Mesenchymal stem cell (in vitro differentiated cells and primary cell): ENCODE data around the gene PCMT1.
A peak's percentile ranks its signal among the peaks of the same experiment; 100 is the strongest.
"Not testable (repeated sequence)": the region's sequence is repeated elsewhere in the genome, so short reads cannot be mapped to it uniquely, and the experiment has no call there.

ENCODE experiments used
- DNase-seq: peaks from one replicate; pipeline ENCODE4 v3.0.0-alpha.2; 2013
- H2AFZ ChIP-seq: one replicate; pipeline ENCODE4 v1.6.1; 2013; ENCODE audit warnings: low read depth, mild to moderate bottlenecking, control low read depth, inconsistent platforms, low read length, moderate library complexity
- H2AK5ac ChIP-seq: 2 replicates; pipeline ENCODE4 v1.6.1; 2013; ENCODE audit warnings: low read length, moderate library complexity, mild to moderate bottlenecking, inconsistent platforms; ENCODE audit not compliant: severe bottlenecking
- H2BK120ac ChIP-seq: one replicate; pipeline ENCODE4 v1.6.1; 2013; ENCODE audit warnings: low read depth, mild to moderate bottlenecking, inconsistent platforms, low read length, moderate library complexity
- H2BK12ac ChIP-seq, 2 experiments: one replicate each; pipeline ENCODE4 v1.6.1; 2013; ENCODE audit warnings: inconsistent platforms in 2 of 2, low read length in 2 of 2, mild to moderate bottlenecking in 2 of 2, moderate library complexity in 2 of 2, control low read depth in 1 of 2
- H2BK15ac ChIP-seq: one replicate; pipeline ENCODE4 v1.6.1; 2013; ENCODE audit warnings: mild to moderate bottlenecking, low read depth, inconsistent platforms; ENCODE audit not compliant: poor library complexity, severe bottlenecking
- H2BK5ac ChIP-seq: 2 replicates; pipeline ENCODE4 v1.6.1; 2013; ENCODE audit warnings: low read depth, mild to moderate bottlenecking, low read length, control low read depth, inconsistent platforms; ENCODE audit not compliant: poor library complexity, severe bottlenecking
- H3K14ac ChIP-seq, 2 experiments: one replicate each; pipeline ENCODE4 v1.6.1; 2013; ENCODE audit warnings: inconsistent platforms in 2 of 2, low read length in 2 of 2, control low read depth in 1 of 2, mild to moderate bottlenecking in 1 of 2, moderate library complexity in 1 of 2
- H3K18ac ChIP-seq, 2 experiments: one replicate each; pipeline ENCODE4 v1.6.1; 2013; ENCODE audit warnings: inconsistent platforms in 2 of 2, low read length in 2 of 2, control low read depth in 1 of 2, low read depth in 1 of 2, mild to moderate bottlenecking in 1 of 2
- H3K23ac ChIP-seq, 2 experiments: one replicate each; pipeline ENCODE4 v1.6.1; 2013; ENCODE audit warnings: inconsistent platforms in 2 of 2, low read length in 2 of 2, mild to moderate bottlenecking in 2 of 2, moderate library complexity in 2 of 2, control low read depth in 1 of 2
- H3K27ac ChIP-seq: 2 replicates; pipeline ENCODE4 v1.5.1; 2013; ENCODE audit warnings: mild to moderate bottlenecking, moderate library complexity, low read length, control low read depth, inconsistent platforms; ENCODE audit not compliant: poor library complexity, severe bottlenecking
- H3K27me3 ChIP-seq, 2 experiments: 2 replicates each; pipeline versions ENCODE4 v1.6.1 to v1.7.0; 2013; ENCODE audit warnings: low read length in 2 of 2, mild to moderate bottlenecking in 2 of 2, moderate library complexity in 2 of 2, control low read depth in 1 of 2, inconsistent platforms in 1 of 2; ENCODE audit not compliant: control insufficient read depth in 1 of 2, insufficient read depth in 1 of 2
- H3K36me3 ChIP-seq, 2 experiments: 2 replicates each; pipeline versions ENCODE4 v1.6.1 to v1.7.0; 2013; ENCODE audit warnings: low read length in 2 of 2, control low read depth in 1 of 2, inconsistent platforms in 1 of 2, low read depth in 1 of 2, mild to moderate bottlenecking in 1 of 2; ENCODE audit not compliant: insufficient read depth in 2 of 2, control insufficient read depth in 1 of 2
- H3K4ac ChIP-seq, 2 experiments: one replicate each; pipeline ENCODE4 v1.6.1; 2013; ENCODE audit warnings: inconsistent platforms in 2 of 2, low read length in 2 of 2, mild to moderate bottlenecking in 2 of 2, moderate library complexity in 2 of 2, control low read depth in 1 of 2, low read depth in 1 of 2
- H3K4me1 ChIP-seq: 2 replicates; pipeline ENCODE4 v1.6.1; 2013; ENCODE audit warnings: low read depth, low read length, control low read depth; ENCODE audit not compliant: control insufficient read depth, insufficient read depth
- H3K4me2 ChIP-seq: 2 replicates; pipeline ENCODE4 v1.6.1; 2013; ENCODE audit warnings: low read length, mild to moderate bottlenecking, inconsistent platforms; ENCODE audit not compliant: poor library complexity, severe bottlenecking
- H3K4me3 ChIP-seq, 2 experiments: 2 replicates each; pipeline versions ENCODE4 v1.5.1 to v1.7.0; 2013; ENCODE audit warnings: low read length in 2 of 2, mild to moderate bottlenecking in 2 of 2, control low read depth in 1 of 2, low read depth in 1 of 2; ENCODE audit not compliant: insufficient read depth in 1 of 2
- H3K79me1 ChIP-seq: replicated peaks from 2 replicates; pipeline ENCODE4 v1.6.1; 2013; ENCODE audit warnings: mild to moderate bottlenecking, control low read depth, low read length, inconsistent platforms; ENCODE audit not compliant: poor library complexity, severe bottlenecking
- H3K9ac ChIP-seq: 2 replicates; pipeline ENCODE4 v1.7.0; 2013; ENCODE audit warnings: mild to moderate bottlenecking, low read length, moderate library complexity
- H3K9me3 ChIP-seq: 2 replicates; pipeline ENCODE4 v1.7.0; 2013; ENCODE audit warnings: mild to moderate bottlenecking, low read length; ENCODE audit not compliant: control insufficient read depth
- H4K8ac ChIP-seq: one replicate; pipeline ENCODE4 v1.6.1; 2013; ENCODE audit warnings: inconsistent platforms, mild to moderate bottlenecking, low read length, moderate library complexity
- H4K91ac ChIP-seq: one replicate; pipeline ENCODE4 v1.6.1; 2013; ENCODE audit warnings: mild to moderate bottlenecking, low read length, inconsistent platforms
- WGBS: methylation state at CpG from one replicate; pipeline ENCODE4 v1.1.7; 2013; ENCODE audit warnings: mixed read lengths; 5-methylcytosine and 5-hydroxymethylcytosine counted together

Gene PCMT1

GRCh38 chr6:149846321-149846720 is 96.8 kb downstream of the PCMT1 start:
- H3K27ac ChIP-seq, result no peak overlapping the region
- 29% methylated on average over 7 of the region's 7 CpGs for WGBS
- no peak overlapping the region for H3K4me3 ChIP-seq
- no peak overlapping the region for H3K4me2 ChIP-seq
- no peak overlapping the region for H2BK120ac ChIP-seq
- peak overlapping the region; percentile 10 to 40 for H2BK12ac ChIP-seq
- H3K23ac ChIP-seq, result peak overlapping the region in 1 of 2 experiments; percentile 46
- H4K8ac ChIP-seq, result no peak overlapping the region
- no peak overlapping the region for H2AFZ ChIP-seq
- H2BK15ac ChIP-seq, result no peak overlapping the region
- H3K36me3 ChIP-seq, result peaks cover 4 to 19% of the 10 kb centered on the region in 2 experiments
- peaks cover 20% of the 10 kb centered on the region for H3K4me1 ChIP-seq
- peaks cover 4% of the 10 kb centered on the region for H3K79me1 ChIP-seq
- DNase-seq, result peak; percentile 67
- H3K18ac ChIP-seq, result peak overlapping the region; percentile 35 to 73
- no peak overlapping the region for H3K14ac ChIP-seq
- no peak overlapping the region for H2BK5ac ChIP-seq
- no peaks in the 10 kb centered on the region for H3K27me3 ChIP-seq
- H3K4ac ChIP-seq, result peak overlapping the region in 1 of 2 experiments; percentile 2
- H3K9ac ChIP-seq, result no peak overlapping the region
- H2AK5ac ChIP-seq, result no peak overlapping the region
- H4K91ac ChIP-seq, result peak overlapping the region; percentile 14
- no peaks in the 10 kb centered on the region for H3K9me3 ChIP-seq

- Histone ChIP-seq H3K4ac (no peak overlapping the region), H2BK120ac (no peak overlapping the region), H4K8ac (no peak overlapping the region), H3K9ac (peak overlapping the region; percentile 11), H2BK15ac (no peak overlapping the region), H3K27me3 (no peaks in the 10 kb centered on the region), H3K36me3 (peaks cover 2 to 19% of the 10 kb centered on the region in 2 experiments), H4K91ac (no peak overlapping the region), H2BK12ac (peak overlapping the region in 1 of 2 experiments; percentile 47), H2AFZ (no peak overlapping the region), H2AK5ac (no peak overlapping the region), H3K4me3 (no peak overlapping the region), H2BK5ac (no peak overlapping the region), H3K4me1 (peaks cover 20% of the 10 kb centered on the region), H3K9me3 (no peaks in the 10 kb centered on the region), H3K4me2 (peak overlapping the region; percentile 19), H3K79me1 (peaks cover 3% of the 10 kb centered on the region), H3K14ac (no peak overlapping the region), H3K23ac (no peak overlapping the region), H3K27ac (peak overlapping the region; percentile 73), H3K18ac (no peak overlapping the region)
- WGBS, result 32% methylated on average over 1 of the region's 4 CpGs
- no peak for DNase-seq
Measured at GRCh38 chr6:149847939-149848267, 98.4 kb downstream of the PCMT1 start.

GRCh38 chr6:149848343-149848742 is 98.8 kb downstream of the PCMT1 start:
- not testable (repeated sequence) for H4K91ac ChIP-seq, H3K18ac ChIP-seq, H3K4me2 ChIP-seq, H3K14ac ChIP-seq, H3K9me3 ChIP-seq, H3K4me3 ChIP-seq, H3K23ac ChIP-seq, H3K4ac ChIP-seq, H2BK15ac ChIP-seq, DNase-seq, H2AFZ ChIP-seq, H3K27me3 ChIP-seq, H4K8ac ChIP-seq, H3K79me1 ChIP-seq, H3K9ac ChIP-seq, H2BK120ac ChIP-seq, H2AK5ac ChIP-seq, H2BK5ac ChIP-seq
- H3K27ac ChIP-seq, result peak overlapping the region; percentile 73
- H3K36me3 ChIP-seq, result peaks cover 0 to 19% of the 10 kb centered on the region in 2 experiments
- H2BK12ac ChIP-seq, result peak overlapping the region in 1 of 2 experiments; percentile 19
- peaks cover 20% of the 10 kb centered on the region for H3K4me1 ChIP-seq
- WGBS, result 96% methylated on average over 3 of the region's 4 CpGs

- peaks cover under 1% of the 10 kb centered on the region for H3K79me1 ChIP-seq
- peak overlapping the region; percentile 48 for H4K91ac ChIP-seq
- no peak overlapping the region for H3K4me3 ChIP-seq
- H3K18ac ChIP-seq, result peak overlapping the region in 1 of 2 experiments; percentile 8
- peaks cover 15% of the 10 kb centered on the region for H3K4me1 ChIP-seq
- H2BK15ac ChIP-seq, result peak overlapping the region; percentile 9
- no peak overlapping the region for H3K23ac ChIP-seq
- no peak overlapping the region for H2AK5ac ChIP-seq
- 69% methylated on average over 3 of the region's 5 CpGs for WGBS
- DNase-seq, result peak; percentile 89
- H3K27ac ChIP-seq, result no peak overlapping the region
- H3K27me3 ChIP-seq, result no peaks in the 10 kb centered on the region
- H3K14ac ChIP-seq, result no peak overlapping the region
- H3K9me3 ChIP-seq, result no peaks in the 10 kb centered on the region
- H3K36me3 ChIP-seq, result peaks cover 0 to 19% of the 10 kb centered on the region in 2 experiments
- H2BK12ac ChIP-seq, result peak overlapping the region in 1 of 2 experiments; percentile 29
- no peak overlapping the region for H2AFZ ChIP-seq
- no peak overlapping the region for H4K8ac ChIP-seq
- H3K9ac ChIP-seq, result no peak overlapping the region
- H2BK120ac ChIP-seq, result no peak overlapping the region
- H2BK5ac ChIP-seq, result no peak overlapping the region
- H3K4me2 ChIP-seq, result no peak overlapping the region
- no peak overlapping the region for H3K4ac ChIP-seq
Measured at GRCh38 chr6:149851461-149852110, 102.0 kb downstream of the PCMT1 start.
